OCI-LY7 (cell line): Measurements from ENCODE around the gene PPP1R3G.

ENCODE experiments used
- CTCF ChIP-seq: fragments of 200-600 bp; sonication (generic); conservative IDR thresholded peaks from 2 replicates; pipeline ENCODE4 v1.5.1; 2014; ENCODE audit warnings: mild to moderate bottlenecking, antibody characterized with exemption, low read length, moderate library complexity, mixed read lengths
- EZH2phosphoT487 ChIP-seq: fragments of 200-600 bp; sonication (generic); IDR thresholded peaks from 2 replicates; pipeline ENCODE4 v1.6.1; 2018; ENCODE audit warnings: low read depth, borderline replicate concordance, mild to moderate bottlenecking, mixed run types, antibody characterized with exemption, low read length, moderate library complexity, mixed read lengths

GRCh38 chr6:5135788-5136376 is 50.7 kb downstream of the PPP1R3G start:
- TF ChIP-seq CTCF (peak; percentile 85), EZH2phosphoT487 (no peak)
